ENCODE results near the gene UBE3C. TPM values are rescaled to one million over a fixed set of nuclear protein-coding genes. Genes with fewer than 3 reads are reported as not detected.

The UBE3C gene
- total RNA-seq, 1 donor from 2014 or later, result 69.5 TPM

DNA sequence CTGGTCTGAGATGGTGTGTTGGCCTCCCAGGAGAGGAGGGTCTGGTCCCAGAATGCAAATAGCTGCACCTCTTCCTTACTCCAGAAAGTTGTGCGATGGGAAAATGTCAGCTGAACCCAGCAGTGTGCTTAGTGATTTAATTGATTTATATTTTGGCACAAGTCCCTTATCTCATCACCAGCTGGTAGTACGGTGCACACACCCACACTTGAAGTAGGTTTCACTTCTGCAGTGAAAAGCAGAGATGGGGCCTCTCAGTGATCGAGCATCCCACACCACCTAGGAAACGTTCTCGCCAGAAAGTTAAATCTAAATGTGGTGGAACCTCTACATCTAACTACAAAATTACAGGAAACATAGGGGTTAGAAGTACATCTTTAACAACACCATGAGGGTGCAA, 80.4 kb downstream of the UBE3C start:
- TF ChIP-seq POLR2AphosphoS5 (IDR thresholded peaks at IDR 0.05; ENCODE audit: insufficient read depth in 1 of 2, low read depth in 1 of 2) (no peak), POLR2A (IDR thresholded peaks at IDR 0.05) (no peak)
- TF ChIP-seq, protein P1, sequence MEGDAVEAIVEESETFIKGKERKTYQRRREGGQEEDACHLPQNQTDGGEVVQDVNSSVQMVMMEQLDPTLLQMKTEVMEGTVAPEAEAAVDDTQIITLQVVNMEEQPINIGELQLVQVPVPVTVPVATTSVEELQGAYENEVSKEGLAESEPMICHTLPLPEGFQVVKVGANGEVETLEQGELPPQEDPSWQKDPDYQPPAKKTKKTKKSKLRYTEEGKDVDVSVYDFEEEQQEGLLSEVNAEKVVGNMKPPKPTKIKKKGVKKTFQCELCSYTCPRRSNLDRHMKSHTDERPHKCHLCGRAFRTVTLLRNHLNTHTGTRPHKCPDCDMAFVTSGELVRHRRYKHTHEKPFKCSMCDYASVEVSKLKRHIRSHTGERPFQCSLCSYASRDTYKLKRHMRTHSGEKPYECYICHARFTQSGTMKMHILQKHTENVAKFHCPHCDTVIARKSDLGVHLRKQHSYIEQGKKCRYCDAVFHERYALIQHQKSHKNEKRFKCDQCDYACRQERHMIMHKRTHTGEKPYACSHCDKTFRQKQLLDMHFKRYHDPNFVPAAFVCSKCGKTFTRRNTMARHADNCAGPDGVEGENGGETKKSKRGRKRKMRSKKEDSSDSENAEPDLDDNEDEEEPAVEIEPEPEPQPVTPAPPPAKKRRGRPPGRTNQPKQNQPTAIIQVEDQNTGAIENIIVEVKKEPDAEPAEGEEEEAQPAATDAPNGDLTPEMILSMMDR (IDR thresholded peaks at IDR 0.05), result no peak
- DNase-seq (ENCODE audit: extremely low spot score in 2 of 2), result no peak
- Histone ChIP-seq H3K4me1 (no peaks in the 10 kb centered on the region), H3K27ac (no peak overlapping the region), H3K4me3 (no peak overlapping the region), H3K27me3 (no peaks in the 10 kb centered on the region), H3K9me3 (no peaks in the 10 kb centered on the region), H3K36me3 (peaks cover 0 to 38% of the 10 kb centered on the region in 2 donors)
- intact Hi-C loops (cut with DNase I), result no loop called here

- H3K36me3 ChIP-seq, result peaks cover 0 to 53% of the 10 kb centered on the region in 2 donors
- no peak overlapping the region for H3K27ac ChIP-seq
- H3K4me3 ChIP-seq, result no peak overlapping the region
- TF ChIP-seq POLR2AphosphoS5 (IDR thresholded peaks at IDR 0.05; ENCODE audit: insufficient read depth in 1 of 2, low read depth in 1 of 2) (no peak), POLR2A (IDR thresholded peaks at IDR 0.05) (no peak)
- TF ChIP-seq, protein P1 (IDR thresholded peaks at IDR 0.05), result no peak
- no peaks in the 10 kb centered on the region for H3K27me3 ChIP-seq
- H3K9me3 ChIP-seq, result no peaks in the 10 kb centered on the region
- no peak for DNase-seq (ENCODE audit: extremely low spot score in 2 of 2)
- intact Hi-C loops (cut with DNase I), result no loop called here
- no peaks in the 10 kb centered on the region for H3K4me1 ChIP-seq
Observed at GRCh38 chr7:157220916-157221569, 82.3 kb downstream of the UBE3C start.

DNA sequence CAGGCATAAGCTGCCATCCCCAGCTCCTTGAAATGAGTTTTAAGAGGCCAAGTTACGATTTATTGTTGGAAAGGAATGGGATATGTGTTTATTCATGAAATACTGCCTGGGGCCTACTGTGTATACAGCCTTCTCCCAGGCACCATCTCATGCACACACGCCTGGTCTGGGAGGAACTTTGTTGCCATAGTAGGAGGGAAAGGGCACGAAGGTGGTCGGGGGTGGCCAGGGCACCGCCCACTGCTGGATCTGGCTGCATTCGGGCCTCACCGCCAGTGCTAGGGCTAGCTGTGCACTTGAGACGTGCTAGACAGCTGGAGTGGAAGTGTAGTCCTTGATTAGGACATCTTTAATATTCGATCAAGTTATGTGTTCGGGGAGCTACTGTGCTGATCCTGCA, 84.0 kb downstream of the UBE3C start:
- intact Hi-C loops (cut with DNase I), result no loop called here
- H3K9me3 ChIP-seq, result no peaks in the 10 kb centered on the region
- DNase-seq (ENCODE audit: extremely low spot score in 2 of 2), result no peak
- H3K27me3 ChIP-seq, result no peaks in the 10 kb centered on the region
- no peaks in the 10 kb centered on the region for H3K4me1 ChIP-seq
- H3K36me3 ChIP-seq, result peaks cover 0 to 48% of the 10 kb centered on the region in 2 donors
- H3K27ac ChIP-seq, result no peak overlapping the region
- TF ChIP-seq, protein P1 (IDR thresholded peaks at IDR 0.05), result no peak
- TF ChIP-seq POLR2AphosphoS5 (IDR thresholded peaks at IDR 0.05; ENCODE audit: insufficient read depth in 1 of 2, low read depth in 1 of 2), result no peak
- H3K4me3 ChIP-seq, result no peak overlapping the region

DNA sequence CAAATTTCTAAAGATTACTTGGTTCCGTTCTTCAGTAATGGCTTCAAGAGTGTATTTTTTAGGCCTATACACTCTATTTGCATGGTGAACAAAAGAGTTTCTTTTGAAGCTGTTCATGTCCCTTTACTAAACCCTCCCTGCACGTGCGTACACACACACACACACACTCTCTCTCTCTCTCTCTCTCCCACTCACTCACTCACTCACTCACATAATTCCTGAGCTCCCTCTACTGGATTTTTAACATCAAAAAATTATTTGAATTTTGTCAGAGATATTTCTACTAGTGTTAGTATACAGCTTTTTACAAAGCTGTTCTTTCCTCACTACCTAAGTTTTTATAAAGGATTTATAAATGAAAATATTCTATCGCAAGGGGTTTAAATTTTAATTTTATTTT, 85.9 kb downstream of the UBE3C start:
- Histone ChIP-seq H3K9me3 (no peaks in the 10 kb centered on the region), H3K4me3 (no peak overlapping the region), H3K27ac (no peak overlapping the region), H3K36me3 (peaks cover 0 to 35% of the 10 kb centered on the region in 2 donors), H3K27me3 (no peaks in the 10 kb centered on the region), H3K4me1 (no peaks in the 10 kb centered on the region)
- intact Hi-C loops (cut with DNase I), result no loop called here
- no peak for DNase-seq (ENCODE audit: extremely low spot score in 2 of 2)
- TF ChIP-seq, protein P1 (IDR thresholded peaks at IDR 0.05), result no peak
- no peak for TF ChIP-seq POLR2AphosphoS5 (IDR thresholded peaks at IDR 0.05; ENCODE audit: insufficient read depth in 1 of 2, low read depth in 1 of 2)
- TF ChIP-seq POLR2A (IDR thresholded peaks at IDR 0.05), result no peak

- Histone ChIP-seq H3K27ac (no peak overlapping the region), H3K36me3 (peaks cover 0 to 33% of the 10 kb centered on the region in 2 donors), H3K27me3 (no peaks in the 10 kb centered on the region), H3K9me3 (no peaks in the 10 kb centered on the region), H3K4me3 (no peak overlapping the region), H3K4me1 (no peaks in the 10 kb centered on the region)
- no peak for DNase-seq (ENCODE audit: extremely low spot score in 2 of 2)
- TF ChIP-seq POLR2A (IDR thresholded peaks at IDR 0.05) (no peak), POLR2AphosphoS5 (IDR thresholded peaks at IDR 0.05; ENCODE audit: insufficient read depth in 1 of 2, low read depth in 1 of 2) (no peak)
- TF ChIP-seq, protein P1 (IDR thresholded peaks at IDR 0.05), result no peak
- intact Hi-C loops (cut with DNase I), result no loop called here
Observed at GRCh38 chr7:157228864-157229422, 90.2 kb downstream of the UBE3C start.

All from vagina (tissue), 2 donors.